ENCODE data around the gene VPS54.

GRCh38 chr2:63898839-63899238 lies 120.4 kb downstream of the VPS54 start:
- TF ChIP-seq POLR2A (IDR thresholded peaks at IDR 0.05) (no peak), CTCF (IDR thresholded peaks at IDR 0.05) (no peak)
